ENCODE measurements around the gene CCDC97.
"Not testable (repeated sequence)": the region's sequence is repeated elsewhere in the genome, so short reads cannot be mapped to it uniquely, and the experiment has no call there.

CCDC97 gene

GRCh38 chr19:41357746-41358145 lies 47.8 kb downstream of the CCDC97 start:
- DNase-seq: no peak

GRCh38 chr19:41359741-41360140 lies 49.8 kb downstream of the CCDC97 start:
- DNase-seq: no peak

GRCh38 chr19:41362143-41362847 lies 52.3 kb downstream of the CCDC97 start:
- no peak for DNase-seq

DNA sequence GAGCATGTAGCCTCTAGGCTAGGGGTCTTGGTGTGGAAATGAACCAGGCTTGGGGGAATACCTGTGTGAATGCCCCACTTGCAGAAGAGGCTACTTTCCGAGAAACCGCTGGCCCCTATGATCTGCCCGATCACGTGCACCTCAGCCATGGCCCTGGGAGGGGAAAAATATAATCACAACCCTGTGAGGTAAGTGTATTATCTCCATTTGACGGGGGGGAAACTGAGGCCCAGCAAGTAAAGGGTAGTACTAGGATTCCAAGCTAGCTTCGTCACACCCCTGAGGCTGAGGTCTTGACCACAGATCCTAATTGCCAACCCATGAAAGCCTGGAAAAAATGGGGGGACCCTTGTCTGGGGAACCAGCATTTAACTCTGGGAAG lies 53.4 kb downstream of the CCDC97 start:
- no peak for DNase-seq

DNA sequence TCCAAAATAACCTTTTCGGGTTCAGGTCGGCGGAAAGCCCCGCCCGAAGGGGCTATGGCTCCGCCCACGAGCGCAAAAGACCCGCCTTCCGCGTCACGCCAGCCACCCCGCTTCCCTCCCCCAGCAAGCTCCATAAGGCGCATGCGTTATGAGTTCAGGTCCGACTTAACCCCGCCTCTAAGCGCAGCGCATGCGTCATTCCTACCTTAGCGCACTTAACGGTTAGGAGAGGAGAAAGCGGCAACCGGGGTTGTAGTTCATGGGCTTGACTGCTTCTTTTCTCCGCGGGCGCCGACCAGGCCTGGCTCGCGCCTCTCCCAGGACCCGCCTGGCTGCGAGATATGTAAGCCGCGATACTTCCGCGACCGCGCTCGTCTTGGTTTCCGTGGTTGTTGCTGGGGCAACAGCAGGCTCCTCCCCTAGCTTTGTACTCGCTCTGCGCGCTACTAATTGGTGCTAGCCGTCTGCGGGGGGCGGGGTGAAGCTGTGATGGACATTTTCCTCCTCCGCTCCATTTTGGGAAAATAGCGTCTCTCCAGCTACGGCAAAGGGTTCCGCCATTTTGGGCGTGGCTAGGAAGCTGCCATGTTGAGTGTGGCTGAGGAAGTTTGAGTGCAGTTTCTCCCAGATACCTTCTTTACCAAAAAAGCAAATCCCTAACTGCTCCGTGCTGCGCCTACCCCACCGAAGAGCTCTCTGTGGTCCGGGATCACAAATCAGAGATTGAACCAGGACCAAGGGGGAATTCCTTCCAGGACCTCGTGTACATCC lies 54.0 kb downstream of the CCDC97 start, which contains the start of gene B9D2:
Gene B9D2 (minus strand): TSS at position 397 of the 771 bp plus-strand sequence. CDS start 630 bp downstream, outside the sequence.
- DNase-seq: peak; percentile 71 to 100 (median 97)

DNA sequence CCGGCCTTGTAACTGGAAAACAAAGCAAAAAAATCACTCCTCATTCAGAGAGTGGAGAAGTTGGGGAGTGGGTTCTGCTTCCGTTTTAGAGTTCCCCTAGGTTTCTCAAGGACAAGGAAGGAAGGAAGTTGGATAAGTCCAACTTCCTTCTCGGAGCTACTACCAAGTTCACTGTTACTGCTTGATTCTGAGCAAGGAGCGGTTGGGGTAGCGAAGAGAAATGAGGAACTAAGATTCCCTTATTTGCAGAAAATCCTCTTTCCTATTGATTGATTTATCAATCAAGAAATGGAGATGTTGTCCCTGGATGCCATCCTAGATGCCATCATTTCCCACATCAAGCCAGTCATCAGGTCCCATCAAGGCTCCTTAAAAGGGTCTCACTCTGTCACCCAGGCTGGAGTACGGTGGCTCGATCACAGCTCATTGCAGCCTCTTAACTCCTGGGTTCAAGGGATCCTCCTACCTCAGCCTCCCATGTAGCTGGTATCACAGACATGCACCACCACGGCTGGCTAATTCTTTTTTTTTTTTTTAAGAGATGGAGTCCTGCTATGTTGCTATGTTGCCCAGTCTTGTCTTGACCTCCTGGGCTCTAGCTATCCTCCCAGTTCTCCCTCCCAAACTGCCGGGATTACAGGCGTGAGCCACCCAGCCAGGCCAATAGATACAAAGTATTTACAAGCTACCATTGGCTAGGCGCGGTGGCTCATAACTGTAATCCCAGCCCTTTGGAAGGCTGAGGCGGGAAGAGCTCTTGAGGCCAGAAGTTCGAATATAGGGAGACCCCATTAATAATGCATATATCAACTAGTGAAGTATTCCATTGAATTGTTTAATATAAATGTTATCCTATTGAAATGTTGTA lies 54.8 kb downstream of the CCDC97 start:
- no peak for DNase-seq

DNA sequence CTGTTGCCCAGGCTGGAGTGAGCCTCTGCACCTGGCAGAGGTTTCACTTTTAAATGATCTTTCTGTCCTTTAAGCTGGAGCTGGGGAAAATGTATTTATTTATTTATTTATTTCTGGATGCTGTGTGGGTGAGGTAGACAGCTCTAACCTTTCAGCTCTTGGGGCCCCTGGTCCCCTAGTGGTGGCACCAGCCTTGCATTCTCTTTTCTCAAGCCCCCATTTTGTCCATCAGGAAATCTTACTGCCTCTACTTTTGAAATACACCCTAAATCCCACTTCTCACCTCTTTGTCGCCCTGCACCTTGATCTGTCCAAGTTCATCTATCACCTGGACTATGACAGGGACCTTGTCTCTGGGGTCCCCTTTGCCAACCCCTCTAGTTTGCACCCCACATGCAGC lies 56.1 kb downstream of the CCDC97 start:
- DNase-seq: no peak

DNA sequence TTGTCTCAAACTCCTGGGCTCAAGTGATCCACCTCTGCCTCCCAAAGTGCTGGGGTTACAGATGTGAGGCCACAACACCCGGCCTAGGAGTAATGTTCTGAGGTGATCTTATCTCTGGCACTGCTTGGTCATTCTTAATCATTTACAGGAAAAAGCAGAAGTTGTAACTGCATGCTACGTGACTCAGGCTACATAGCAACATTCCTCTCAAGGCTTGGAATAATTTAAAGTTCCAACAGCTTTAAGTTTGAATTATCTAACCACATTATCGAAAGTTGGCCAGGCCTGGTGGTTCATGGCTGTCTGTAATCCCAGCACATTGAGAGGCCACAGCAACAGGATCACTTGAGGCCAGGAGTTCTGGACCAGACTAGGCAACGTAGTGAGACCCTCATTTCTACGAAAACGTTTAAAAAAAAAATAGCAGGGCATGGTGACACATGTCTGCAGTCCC lies 57.9 kb downstream of the CCDC97 start:
- no peak for DNase-seq

GRCh38 chr19:41369769-41370168 lies 59.8 kb downstream of the CCDC97 start:
- no peak for DNase-seq

- not testable (repeated sequence) for DNase-seq
Observed at GRCh38 chr19:41371119-41371518, 61.1 kb downstream of the CCDC97 start.

- DNase-seq: no peak
Observed at GRCh38 chr19:41371541-41371940, 61.6 kb downstream of the CCDC97 start.

DNA sequence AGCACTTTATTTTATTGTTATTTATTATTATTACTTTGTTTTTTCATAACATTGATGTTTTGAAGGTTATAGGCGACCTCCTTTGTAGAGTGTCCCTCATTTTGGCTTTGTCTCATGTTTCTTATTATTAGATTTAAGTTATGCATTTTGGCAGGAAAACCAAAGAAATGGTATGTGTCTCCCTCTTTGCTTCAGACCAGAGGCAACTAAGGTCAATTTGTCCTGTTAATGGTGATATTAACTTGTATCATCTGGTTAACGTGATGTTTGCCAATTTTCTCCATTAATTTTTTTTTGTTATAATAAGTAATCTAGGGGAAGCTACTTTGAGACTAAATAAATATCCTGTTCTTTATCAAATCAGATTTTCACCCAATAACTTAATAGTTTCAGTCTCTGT lies 62.5 kb downstream of the CCDC97 start:
- DNase-seq: no peak

- DNase-seq: peak in 50 of 51 donors; percentile 3 to 86 (median 68)
Observed at GRCh38 chr19:41373993-41374392, 64.0 kb downstream of the CCDC97 start.
